Colonic mucosa (tissue), 4 donors: ENCODE data around the gene RIPOR3. TPM values are rescaled to one million over a fixed set of nuclear protein-coding genes. Genes with fewer than 3 reads are reported as not detected.

Experiments used
- DNase-seq: peaks from one replicate; pipeline ENCODE4 v3.0.0-alpha.2; 2020
- H3K27ac ChIP-seq: fragments of 200-600 bp; one replicate; pipeline ENCODE4 v1.8.0; 2021
- H3K27me3 ChIP-seq: fragments of 200-600 bp; one replicate; pipeline ENCODE4 v1.8.0; 2021
- H3K36me3 ChIP-seq: fragments of 200-600 bp; one replicate; pipeline ENCODE4 v1.8.0; 2021
- H3K4me1 ChIP-seq: fragments of 200-600 bp; one replicate; pipeline ENCODE4 v1.8.0; 2021; ENCODE audit warnings: mild to moderate bottlenecking
- H3K4me3 ChIP-seq: fragments of 200-600 bp; one replicate; pipeline ENCODE4 v1.8.0; 2021
- H3K9ac ChIP-seq, 2 donors: one replicate each; pipeline ENCODE4 v1.7.0; 2013; ENCODE audit warnings: control low read depth in 2 of 2, low read depth in 2 of 2, low read length in 2 of 2
- H3K9me3 ChIP-seq: fragments of 200-600 bp; one replicate; pipeline ENCODE4 v1.8.0; 2021
- CTCF ChIP-seq: fragments of 200-600 bp; IDR thresholded peaks from one replicate; pipeline ENCODE4 v1.8.0; 2022; ENCODE audit warnings: antibody characterized with exemption, mild to moderate bottlenecking
- intact Hi-C: fragments of 100-400 bp; cut with DNase I; formaldehyde crosslinking; loops from one replicate; pipeline ENCODE4 v1.14.1; 2022
- total RNA-seq, 2 donors: library from RNA; stranded (reverse); fragmentation: NEBNext Ultra II Directional in 1 of 2; extraction: Animal tissue kit (Norgen Biotek cat#: 25700) in 1 of 2; gene quantifications; one replicate each; pipeline ENCODE4 v1.2.1, GENCODE V29; 2021
- donor health status: healthy.
- donor health status: DM: no; HTN: no; CAD: no.
- donor health status: DM: no; HTN: no; CAD: no.

Gene RIPOR3
- total RNA-seq, 2 donors from 2014 or later = 1.9 to 2.9 TPM

GRCh38 chr20:50557549-50558134 lies 133.7 kb downstream of the RIPOR3 start:
- Histone ChIP-seq H3K9ac (no peak overlapping the region), H3K36me3 (no peaks in the 10 kb centered on the region), H3K9me3 (no peaks in the 10 kb centered on the region), H3K4me3 (no peak overlapping the region), H3K27me3 (no peaks in the 10 kb centered on the region), H3K27ac (no peak overlapping the region), H3K4me1 (no peaks in the 10 kb centered on the region)
- intact Hi-C loops = no loop called here
- no peak for TF ChIP-seq CTCF
- no peak for DNase-seq

GRCh38 chr20:50555662-50556061 lies 135.7 kb downstream of the RIPOR3 start:
- Histone ChIP-seq H3K9ac (no peak overlapping the region), H3K9me3 (no peaks in the 10 kb centered on the region), H3K27me3 (no peaks in the 10 kb centered on the region), H3K27ac (no peak overlapping the region), H3K36me3 (no peaks in the 10 kb centered on the region), H3K4me3 (no peak overlapping the region), H3K4me1 (no peaks in the 10 kb centered on the region)
- no peak for TF ChIP-seq CTCF
- no peak for DNase-seq
- intact Hi-C loops = no loop called here

- DNase-seq = no peak
Measured at GRCh38 chr20:50554694-50555579, 136.4 kb downstream of the RIPOR3 start.

GRCh38 chr20:50552979-50553378 lies 138.4 kb downstream of the RIPOR3 start:
- no peaks in the 10 kb centered on the region for H3K9me3 ChIP-seq
- no peaks in the 10 kb centered on the region for H3K4me1 ChIP-seq
- intact Hi-C loops = no loop called here
- no peaks in the 10 kb centered on the region for H3K27me3 ChIP-seq
- no peak for TF ChIP-seq CTCF
- no peak overlapping the region for H3K4me3 ChIP-seq
- no peak overlapping the region for H3K27ac ChIP-seq
- no peak for DNase-seq
- H3K36me3 ChIP-seq = no peaks in the 10 kb centered on the region
- H3K9ac ChIP-seq = no peak overlapping the region

More at GRCh38 chr20:50554694-50555579, 136.4 kb downstream of the RIPOR3 start:
- Histone ChIP-seq H3K9me3 (no peaks in the 10 kb centered on the region), H3K36me3 (no peaks in the 10 kb centered on the region), H3K4me3 (no peak overlapping the region), H3K4me1 (no peaks in the 10 kb centered on the region), H3K27ac (no peak overlapping the region), H3K9ac (no peak overlapping the region), H3K27me3 (no peaks in the 10 kb centered on the region)
- intact Hi-C loops = no loop called here
- no peak for TF ChIP-seq CTCF

GRCh38 chr20:50551288-50551687 lies 140.1 kb downstream of the RIPOR3 start:
- no peak for TF ChIP-seq CTCF
- no peak overlapping the region for H3K4me3 ChIP-seq
- no peak overlapping the region for H3K9ac ChIP-seq
- H3K27ac ChIP-seq = no peak overlapping the region
- peaks cover 4% of the 10 kb centered on the region for H3K4me1 ChIP-seq
- H3K9me3 ChIP-seq = no peaks in the 10 kb centered on the region
- no peak for DNase-seq
- H3K27me3 ChIP-seq = no peaks in the 10 kb centered on the region
- no peaks in the 10 kb centered on the region for H3K36me3 ChIP-seq
- intact Hi-C loops = no loop called here
